GM23338 (cell line): ENCODE measurements around the gene B4GALT1. TPM values are rescaled to one million over a fixed set of nuclear protein-coding genes. Genes with fewer than 3 reads are reported as not detected.

Experiments
- ATAC-seq: fragments of 200-7000 bp; cut with Tn5 transposase; 3 replicates; pipeline ENCODE4 v1.9.1; 2020
- DNase-seq: peaks from one replicate; pipeline ENCODE4 v3.0.0-alpha.2; 2015; ENCODE audit warnings: low spot score
- H2AFZ ChIP-seq: fragments of 200-600 bp; sonication (generic); 2 replicates; pipeline ENCODE4 v1.8.0; 2016; ENCODE audit warnings: antibody characterized with exemption, mild to moderate bottlenecking, moderate library complexity
- H3F3A ChIP-seq: fragments of 200-600 bp; sonication (generic); replicated peaks from 2 replicates; pipeline ENCODE4 v1.8.0; 2017; ENCODE audit warnings: antibody characterized with exemption, mixed run types, low read depth
- H3K27ac ChIP-seq: fragments of 200-600 bp; sonication (generic); 2 replicates; pipeline ENCODE4 v1.6.1; 2016; ENCODE audit warnings: low read depth
- H3K27me3 ChIP-seq: fragments of 200-600 bp; sonication (generic); 2 replicates; pipeline ENCODE4 v1.8.0; 2016; ENCODE audit warnings: mild to moderate bottlenecking, mixed run types, moderate library complexity; ENCODE audit not compliant: insufficient read depth
- H3K36me3 ChIP-seq: fragments of 200-600 bp; sonication (generic); 2 replicates; pipeline ENCODE4 v1.8.0; 2016; ENCODE audit warnings: mild to moderate bottlenecking; ENCODE audit not compliant: insufficient read depth
- H3K4me1 ChIP-seq: fragments of 200-600 bp; sonication (generic); 2 replicates; pipeline ENCODE4 v1.8.0; 2016; ENCODE audit warnings: mild to moderate bottlenecking, moderate library complexity; ENCODE audit not compliant: insufficient read depth
- H3K4me2 ChIP-seq: fragments of 200-600 bp; sonication (generic); 2 replicates; pipeline ENCODE4 v1.7.1; 2017; ENCODE audit warnings: mixed run types
- H3K4me3 ChIP-seq: fragments of 200-600 bp; sonication (generic); 2 replicates; pipeline ENCODE4 v1.6.1; 2016; ENCODE audit warnings: mixed run types
- H3K79me2 ChIP-seq: fragments of 200-600 bp; sonication (generic); replicated peaks from 2 replicates; pipeline ENCODE4 v1.8.0; 2017; ENCODE audit warnings: mild to moderate bottlenecking; ENCODE audit not compliant: insufficient read depth
- H3K9me2 ChIP-seq: fragments of 200-600 bp; sonication (generic); 2 replicates; pipeline ENCODE4 v1.8.0; 2017; ENCODE audit not compliant: insufficient read depth
- H4K20me1 ChIP-seq: fragments of 200-600 bp; sonication (generic); replicated peaks from 2 replicates; pipeline ENCODE4 v1.8.0; 2017; ENCODE audit warnings: mild to moderate bottlenecking; ENCODE audit not compliant: insufficient read depth
- H3K27ac Mint-ChIP-seq: 2 replicates; pipeline ENCODE4 v1.8.0; 2020; ENCODE audit warnings: inconsistent platforms, mild to moderate bottlenecking, moderate library complexity, mixed read lengths
- H3K27me3 Mint-ChIP-seq: 3 replicates; pipeline ENCODE4 v1.8.0; 2022; ENCODE audit warnings: low read depth, mild to moderate bottlenecking, moderate library complexity, mixed read lengths, inconsistent platforms; ENCODE audit not compliant: insufficient read depth, poor library complexity
- H3K36me3 Mint-ChIP-seq: 3 replicates; pipeline ENCODE4 v1.8.0; 2021; ENCODE audit warnings: low read depth, mild to moderate bottlenecking, inconsistent platforms, moderate library complexity, mixed read lengths
- H3K4me1 Mint-ChIP-seq: 3 replicates; pipeline ENCODE4 v1.8.0; 2020; ENCODE audit warnings: mild to moderate bottlenecking, inconsistent platforms, mixed read lengths
- H3K4me3 Mint-ChIP-seq: 3 replicates; pipeline ENCODE4 v1.8.0; 2021; ENCODE audit warnings: moderate library complexity, mild to moderate bottlenecking, inconsistent platforms, mixed read lengths
- H3K9me3 Mint-ChIP-seq: 3 replicates; pipeline ENCODE4 v1.8.0; 2020; ENCODE audit warnings: moderate library complexity, mild to moderate bottlenecking, inconsistent platforms, mixed read lengths
- CREB1 ChIP-seq: fragments of 250-450 bp; sonication (Bioruptor Pico); IDR thresholded peaks from 2 replicates; pipeline ENCODE4 v1.5.0; 2020; ENCODE audit warnings: low read depth, mild to moderate bottlenecking, moderate library complexity
- CTCF ChIP-seq, 2 experiments: fragments of 200-600 bp in 1 of 2; sonication (generic) in 1 of 2; conservative IDR thresholded peaks; 2 replicates each; pipeline versions ENCODE4 v1.5.1 to v1.6.1; 2016 to 2017; ENCODE audit warnings: antibody characterized with exemption in 2 of 2, low read depth in 2 of 2, mild to moderate bottlenecking in 2 of 2, moderate library complexity in 1 of 2
- ETS1 ChIP-seq: IDR thresholded peaks from 2 replicates; pipeline ENCODE4 v1.6.1; 2016; ENCODE audit warnings: antibody characterized with exemption
- NANOG ChIP-seq: IDR thresholded peaks from 2 replicates; pipeline ENCODE4 v1.6.1; 2016; ENCODE audit warnings: antibody characterized with exemption, borderline replicate concordance
- POLR2AphosphoS5 ChIP-seq: IDR thresholded peaks from 2 replicates; pipeline ENCODE4 v1.6.1; 2016; ENCODE audit warnings: antibody characterized with exemption, low read depth
- REST ChIP-seq: IDR thresholded peaks from one replicate; pipeline ENCODE4 v1.6.1; 2018; ENCODE audit warnings: antibody characterized with exemption; ENCODE audit not compliant: unreplicated experiment
- STAT1 ChIP-seq: IDR thresholded peaks from one replicate; pipeline ENCODE4 v1.6.1; 2016; ENCODE audit warnings: antibody characterized with exemption; ENCODE audit not compliant: unreplicated experiment
- ZNF114 ChIP-seq: fragments of 250-450 bp; sonication (Bioruptor Pico); IDR thresholded peaks from 2 replicates; pipeline ENCODE4 v1.5.0; 2020; ENCODE audit warnings: mild to moderate bottlenecking, moderate library complexity
- ZNF331 ChIP-seq: fragments of 250-450 bp; sonication (Bioruptor Pico); IDR thresholded peaks from 2 replicates; pipeline ENCODE4 v1.5.0; 2020; ENCODE audit warnings: low read depth, mild to moderate bottlenecking, moderate library complexity
- polyA plus RNA-seq: library from polyadenylated mRNA; unstranded; fragments of >200 nt; fragmentation: Nextera tagmentation; extraction: Ambion mirVana; gene quantifications from 2 replicates; pipeline ENCODE4 v1.2.1, GENCODE V29; 2016
- total RNA-seq: library from RNA; depleted of rRNA; stranded (reverse); fragments of >200 nt; shearing (Covaris generic); gene quantifications from 2 replicates; pipeline ENCODE4 v1.2.3, GENCODE V29; 2014

B4GALT1 gene
- total and polyA plus RNA-seq, 2 experiments from 2014 or later = 6.3 to 15.8 TPM

- H3K4me1 Mint-ChIP-seq = peaks cover 10% of the 10 kb centered on the region
These were observed 22.6 kb downstream of the B4GALT1 start for GRCh38 chr9:33144551-33144950.

GRCh38 chr9:33143241-33143661 lies 23.9 kb downstream of the B4GALT1 start:
- H3K4me1 ChIP-seq = no peaks in the 10 kb centered on the region
- H3K27ac Mint-ChIP-seq = no peak overlapping the region
- H3K27me3 Mint-ChIP-seq = peaks cover 3% of the 10 kb centered on the region
- no peak overlapping the region for H3K27ac ChIP-seq
- H3K9me2 ChIP-seq = no peaks in the 10 kb centered on the region
- no peak overlapping the region for H3K4me3 ChIP-seq
- H4K20me1 ChIP-seq = no peaks in the 10 kb centered on the region; the same call in 1 of the 2 replicates
- no peaks in the 10 kb centered on the region for H3K36me3 Mint-ChIP-seq
- no peak overlapping the region for H3K4me2 ChIP-seq
- H3K9me3 Mint-ChIP-seq = no peaks in the 10 kb centered on the region
- peaks cover 10% of the 10 kb centered on the region; the same call in 1 of the 2 replicates for H3K79me2 ChIP-seq
- H3K4me3 Mint-ChIP-seq = no peak overlapping the region
- no peak for DNase-seq
- peaks cover 10% of the 10 kb centered on the region for H3K4me1 Mint-ChIP-seq
- H3F3A ChIP-seq = no peaks in the 10 kb centered on the region
- no peak for ATAC-seq
- H2AFZ ChIP-seq = no peak overlapping the region
- H3K27me3 ChIP-seq = no peaks in the 10 kb centered on the region
- H3K36me3 ChIP-seq = no peaks in the 10 kb centered on the region
- TF ChIP-seq ETS1 (no peak), CTCF (conservative IDR thresholded peaks at IDR 0.05; ENCODE audit: low read depth in 2 of 2) (no peak), ZNF331 (CRISPR knock-in tag) (no peak), CREB1 (CRISPR knock-in tag) (no peak), STAT1 (no peak), POLR2AphosphoS5 (no peak), ZNF114 (CRISPR knock-in tag) (no peak)

More at GRCh38 chr9:33144551-33144950, 22.6 kb downstream of the B4GALT1 start:
- Histone ChIP-seq H2AFZ (no peak overlapping the region), H3F3A (no peaks in the 10 kb centered on the region), H3K79me2 (peaks cover 11% of the 10 kb centered on the region; the same call in 1 of the 2 replicates), H3K27ac (no peak overlapping the region), H4K20me1 (no peaks in the 10 kb centered on the region; the same call in 1 of the 2 replicates), H3K4me1 (no peaks in the 10 kb centered on the region), H3K36me3 (no peaks in the 10 kb centered on the region), H3K9me2 (no peaks in the 10 kb centered on the region), H3K4me3 (no peak overlapping the region), H3K4me2 (no peak overlapping the region), H3K27me3 (no peaks in the 10 kb centered on the region)
- H3K27me3 Mint-ChIP-seq = peaks cover 3% of the 10 kb centered on the region
- H3K9me3 Mint-ChIP-seq = no peaks in the 10 kb centered on the region
- no peak overlapping the region for H3K27ac Mint-ChIP-seq
- H3K36me3 Mint-ChIP-seq = no peaks in the 10 kb centered on the region
- DNase-seq (no peak), ATAC-seq (no peak)
- no peak for TF ChIP-seq REST
- no peak for TF ChIP-seq NANOG
- H3K4me3 Mint-ChIP-seq = no peak overlapping the region
